Lung (tissue), 12 donors: ENCODE data around the gene KRT73. TPM values are rescaled to one million over a fixed set of nuclear protein-coding genes. Genes with fewer than 3 reads are reported as not detected.

Experiments used
- ATAC-seq: fragments of 200-7000 bp; cut with Tn5 transposase; one replicate; pipeline ENCODE4 v1.9.1; 2020; ENCODE audit warnings: moderate number of reproducible peaks; ENCODE audit not compliant: insufficient read depth, low FRiP score
- DNase-seq, 3 donors: peaks; one replicate each; pipeline ENCODE4 v3.0.0-alpha.2; 2013 to 2017
- H3K27ac ChIP-seq, 2 donors: one replicate each; pipeline ENCODE4 v1.5.1; 2013; ENCODE audit warnings: mild to moderate bottlenecking in 2 of 2, moderate library complexity in 2 of 2, control low read depth in 1 of 2, inconsistent platforms in 1 of 2, low read depth in 1 of 2, low read length in 1 of 2
- H3K27me3 ChIP-seq, 3 donors: one replicate each; pipeline ENCODE4 v1.5.1; 2013; ENCODE audit warnings: low read length in 2 of 3; ENCODE audit not compliant: control insufficient read depth in 3 of 3, insufficient read depth in 3 of 3
- H3K36me3 ChIP-seq, 4 donors: one replicate each; pipeline ENCODE4 v1.5.1; 2013; ENCODE audit warnings: low read length in 4 of 4, mild to moderate bottlenecking in 1 of 4, moderate library complexity in 1 of 4; ENCODE audit not compliant: control insufficient read depth in 4 of 4, insufficient read depth in 4 of 4
- H3K4me1 ChIP-seq, 5 donors: one replicate each; pipeline ENCODE4 v1.5.1; 2013; ENCODE audit warnings: low read length in 5 of 5, mild to moderate bottlenecking in 2 of 5, moderate library complexity in 1 of 5; ENCODE audit not compliant: control insufficient read depth in 5 of 5, insufficient read depth in 5 of 5
- H3K4me3 ChIP-seq: one replicate; pipeline ENCODE4 v1.5.1; 2013; ENCODE audit warnings: mild to moderate bottlenecking, control low read depth, moderate library complexity
- H3K9ac ChIP-seq, 2 donors: one replicate each; pipeline ENCODE4 v1.5.1; 2013; ENCODE audit warnings: low read length in 2 of 2, control low read depth in 1 of 2; ENCODE audit not compliant: insufficient read depth in 1 of 2
- H3K9me3 ChIP-seq, 4 donors: one replicate each; pipeline ENCODE4 v1.5.1; 2013; ENCODE audit warnings: low read length in 3 of 4, mild to moderate bottlenecking in 1 of 4, moderate library complexity in 1 of 4; ENCODE audit not compliant: control insufficient read depth in 4 of 4, insufficient read depth in 3 of 4
- WGBS, 2 donors: extraction: QIAGEN DNeasy Blood & Tissue Kit; methylation state at CpG; one replicate each; pipeline ENCODE4 v1.1.7; 2013; 5-methylcytosine and 5-hydroxymethylcytosine counted together
- polyA plus RNA-seq, 2 donors: library from polyadenylated mRNA; stranded (reverse); fragments of 200-250 nt; gene quantifications; one replicate each; pipeline ENCODE4 v1.2.1, GENCODE V29; 2013
- total RNA-seq, 2 donors: library from RNA; depleted of rRNA in 1 of 2; stranded (reverse); fragments of >200 nt in 1 of 2; gene quantifications; one replicate each; pipeline ENCODE4 v1.2.1, GENCODE V29; 2014 to 2021
- TF ChIP-seq, protein P1 (sequence below): IDR thresholded peaks from 2 replicates; pipeline ENCODE4 v1.5.1; 2012; ENCODE audit warnings: mild to moderate bottlenecking; ENCODE audit errors: control extremely low read depth, extremely low read depth
- donor health status: control.
- donor health status: control.
- donor health status: Bipolar disorder and iron deficiency.
- donor health status: healthy.
- donor health status: DM: yes; HTN: yes; CAD: no.

The KRT73 gene
- total and polyA plus RNA-seq, 4 donors = 0.07 TPM; not detected in 3

GRCh38 chr12:52613384-52614030 is 4.9 kb downstream of the KRT73 start:
- no peak for ATAC-seq
- H3K36me3 ChIP-seq = no peaks in the 10 kb centered on the region
- H3K4me1 ChIP-seq = peaks cover 0 to 5% (median 0%) of the 10 kb centered on the region in 5 donors
- TF ChIP-seq, protein P1, sequence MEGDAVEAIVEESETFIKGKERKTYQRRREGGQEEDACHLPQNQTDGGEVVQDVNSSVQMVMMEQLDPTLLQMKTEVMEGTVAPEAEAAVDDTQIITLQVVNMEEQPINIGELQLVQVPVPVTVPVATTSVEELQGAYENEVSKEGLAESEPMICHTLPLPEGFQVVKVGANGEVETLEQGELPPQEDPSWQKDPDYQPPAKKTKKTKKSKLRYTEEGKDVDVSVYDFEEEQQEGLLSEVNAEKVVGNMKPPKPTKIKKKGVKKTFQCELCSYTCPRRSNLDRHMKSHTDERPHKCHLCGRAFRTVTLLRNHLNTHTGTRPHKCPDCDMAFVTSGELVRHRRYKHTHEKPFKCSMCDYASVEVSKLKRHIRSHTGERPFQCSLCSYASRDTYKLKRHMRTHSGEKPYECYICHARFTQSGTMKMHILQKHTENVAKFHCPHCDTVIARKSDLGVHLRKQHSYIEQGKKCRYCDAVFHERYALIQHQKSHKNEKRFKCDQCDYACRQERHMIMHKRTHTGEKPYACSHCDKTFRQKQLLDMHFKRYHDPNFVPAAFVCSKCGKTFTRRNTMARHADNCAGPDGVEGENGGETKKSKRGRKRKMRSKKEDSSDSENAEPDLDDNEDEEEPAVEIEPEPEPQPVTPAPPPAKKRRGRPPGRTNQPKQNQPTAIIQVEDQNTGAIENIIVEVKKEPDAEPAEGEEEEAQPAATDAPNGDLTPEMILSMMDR = no peak
- H3K27ac ChIP-seq = no peak overlapping the region
- WGBS, 2 donors = 95 to 96% methylated on average over 9 of the region's 9 CpGs
- H3K9ac ChIP-seq = no peak overlapping the region
- DNase-seq = peak in 1 of 3 donors; percentile 3
- H3K27me3 ChIP-seq = peaks cover 0 to 7% (median 4%) of the 10 kb centered on the region in 3 donors
- peaks cover 0 to 2% (median 0%) of the 10 kb centered on the region in 4 donors for H3K9me3 ChIP-seq
- H3K4me3 ChIP-seq = no peak overlapping the region

DNA sequence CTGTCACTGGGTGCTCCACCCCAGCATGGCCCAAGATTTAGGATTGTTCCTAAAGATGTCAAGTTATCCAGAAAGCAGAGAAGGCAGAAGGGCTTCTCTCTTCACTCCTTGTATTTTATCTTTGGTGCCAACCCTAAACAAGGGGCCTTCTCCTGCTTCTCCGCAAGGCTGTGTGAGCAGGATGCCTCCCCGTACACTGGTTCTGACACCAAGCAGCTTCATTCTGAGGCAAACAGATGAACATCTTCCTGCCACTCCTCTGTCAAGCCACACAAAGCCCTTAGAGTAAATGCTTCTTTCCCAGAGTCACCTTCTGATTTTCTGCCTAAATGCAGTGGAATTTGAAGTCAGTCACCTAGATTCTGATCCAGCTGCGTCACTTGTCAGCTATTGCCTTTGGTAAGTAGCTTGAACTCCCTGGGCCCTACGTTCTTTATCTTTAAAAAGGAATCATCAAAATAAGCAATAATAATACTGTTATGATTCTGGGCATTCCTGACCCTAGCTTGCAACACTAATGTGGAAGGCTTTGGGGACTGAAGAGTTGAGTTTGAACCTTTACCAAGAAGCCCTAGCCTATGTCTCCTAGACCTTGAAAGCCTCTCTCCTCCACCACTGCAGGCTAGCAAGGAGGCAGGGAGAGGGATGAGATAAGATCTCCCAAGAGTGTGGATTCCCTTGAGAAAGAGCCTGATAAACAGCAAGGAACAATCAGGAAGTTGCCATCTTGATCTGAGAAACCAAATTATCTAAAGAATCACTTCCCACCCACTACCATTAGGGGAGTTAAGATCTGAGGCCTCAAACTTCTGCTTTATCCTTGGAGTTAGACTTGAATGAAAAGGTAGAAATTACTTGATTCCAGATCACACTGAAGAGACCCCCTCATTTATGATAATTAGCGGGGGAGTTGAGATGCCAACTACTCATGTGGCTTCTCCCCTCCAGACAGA is 5.7 kb downstream of the KRT73 start:
- TF ChIP-seq, protein P1 = no peak
- ATAC-seq = no peak
- Histone ChIP-seq H3K4me1 (peaks cover 0 to 5% (median 0%) of the 10 kb centered on the region in 5 donors), H3K27ac (no peak overlapping the region), H3K9me3 (peaks cover 0 to 2% (median 0%) of the 10 kb centered on the region in 4 donors), H3K27me3 (peaks cover 0 to 7% (median 3%) of the 10 kb centered on the region in 3 donors), H3K4me3 (no peak overlapping the region), H3K9ac (no peak overlapping the region), H3K36me3 (no peaks in the 10 kb centered on the region)
- DNase-seq = peak in 1 of 3 donors; percentile 4
- WGBS, 2 donors = 86 to 92% methylated on average over 5 of the region's 5 CpGs

DNA sequence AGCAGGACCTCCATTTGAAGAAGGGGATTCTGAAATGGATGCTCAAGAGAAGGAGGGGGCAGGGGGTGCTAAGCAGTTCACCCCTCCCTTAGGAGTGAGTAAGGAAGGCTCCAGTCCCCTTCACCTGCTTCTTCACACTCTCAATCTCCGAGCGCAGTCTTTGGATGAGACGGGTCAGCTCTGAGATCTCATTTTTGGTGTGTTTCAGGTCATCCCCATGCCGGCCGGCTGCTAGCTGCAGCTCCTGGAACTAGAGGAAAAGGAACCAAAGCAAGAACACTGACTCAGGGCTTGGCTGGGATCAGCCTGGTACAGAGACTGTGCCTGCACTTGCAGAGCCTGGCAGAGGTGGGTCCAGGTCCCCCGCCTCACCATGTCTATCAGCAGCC is 7.3 kb downstream of the KRT73 start:
- Histone ChIP-seq H3K27ac (no peak overlapping the region), H3K9me3 (peaks cover 0 to 2% (median 0%) of the 10 kb centered on the region in 4 donors), H3K36me3 (no peaks in the 10 kb centered on the region), H3K4me3 (no peak overlapping the region), H3K27me3 (peaks cover 0 to 8% (median 6%) of the 10 kb centered on the region in 3 donors), H3K4me1 (peaks cover 0 to 5% (median 0%) of the 10 kb centered on the region in 5 donors), H3K9ac (no peak overlapping the region)
- TF ChIP-seq, protein P1 = no peak
- DNase-seq (peak in 1 of 3 donors; percentile 2), ATAC-seq (no peak)
- 94 to 95% methylated on average over 6 of the region's 6 CpGs for WGBS, 2 donors
